OCI-LY3 (cell line): Measurements from ENCODE around the gene BAZ1B.

Source experiments
- H2AFZ ChIP-seq: fragments of 200-600, 300-600 bp; shearing (Covaris generic); 2 replicates; pipeline ENCODE4 v1.6.0; 2014; ENCODE audit warnings: antibody characterized with exemption, low read depth, low read length
- H3K27ac ChIP-seq: fragments of 200-600, 300-600 bp; sonication (generic); 2 replicates; pipeline ENCODE4 v1.5.1; 2014; ENCODE audit warnings: mild to moderate bottlenecking, low read length, moderate library complexity, mixed read lengths
- H3K27me3 ChIP-seq: fragments of 200-600, 300-600 bp; sonication (generic); 2 replicates; pipeline ENCODE4 v1.6.1; 2014; ENCODE audit warnings: low read depth, low read length, mixed read lengths
- H3K36me3 ChIP-seq: fragments of 200-600, 300-600 bp; sonication (generic); replicated peaks from 2 replicates; pipeline ENCODE3; 2014; ENCODE audit warnings: low read depth, low read length, mixed read lengths
- H3K4me1 ChIP-seq: fragments of 300-600, 200-600 bp; sonication (generic); 2 replicates; pipeline ENCODE4 v1.6.1; 2014; ENCODE audit warnings: low read length, mixed read lengths
- H3K4me2 ChIP-seq: fragments of 200-600, 300-600 bp; sonication (generic); 2 replicates; pipeline ENCODE4 v1.6.1; 2014; ENCODE audit warnings: low read length, mixed read lengths
- H3K4me3 ChIP-seq: fragments of 300-600, 200-600 bp; sonication (generic); 2 replicates; pipeline ENCODE4 v1.5.1; 2014; ENCODE audit warnings: antibody characterized with exemption, mild to moderate bottlenecking, low read length, moderate library complexity
- H3K79me2 ChIP-seq: fragments of 300-600, 200-600 bp; shearing (Covaris generic); 2 replicates; pipeline ENCODE4 v1.6.1; 2014; ENCODE audit warnings: mild to moderate bottlenecking, low read length, mixed read lengths
- H3K9ac ChIP-seq: fragments of 300-600, 200-600 bp; shearing (Covaris generic); 2 replicates; pipeline ENCODE4 v1.6.0; 2014; ENCODE audit warnings: mild to moderate bottlenecking, low read length, moderate library complexity
- H3K9me3 ChIP-seq: fragments of 200-600, 300-600 bp; shearing (Covaris generic); 2 replicates; pipeline ENCODE4 v1.6.1; 2014; ENCODE audit warnings: low read length, mixed read lengths; ENCODE audit not compliant: insufficient read depth
- H4K20me1 ChIP-seq: fragments of 200-600, 300-600 bp; sonication (generic); 2 replicates; pipeline ENCODE4 v1.6.1; 2016; ENCODE audit warnings: low read length, mixed read lengths; ENCODE audit not compliant: insufficient read depth
- EZH2phosphoT487 ChIP-seq: fragments of 200-600 bp; shearing (Covaris generic); IDR thresholded peaks from 2 replicates; pipeline ENCODE4 v1.6.1; 2018; ENCODE audit warnings: antibody characterized with exemption, mixed run types, low read depth
- TF ChIP-seq, protein P1 (sequence below): fragments of 200-600, 300-600 bp; sonication (generic); IDR thresholded peaks from 2 replicates; pipeline ENCODE4 v1.5.1; 2014; ENCODE audit warnings: antibody characterized with exemption, low read length, low read depth

Gene BAZ1B

DNA sequence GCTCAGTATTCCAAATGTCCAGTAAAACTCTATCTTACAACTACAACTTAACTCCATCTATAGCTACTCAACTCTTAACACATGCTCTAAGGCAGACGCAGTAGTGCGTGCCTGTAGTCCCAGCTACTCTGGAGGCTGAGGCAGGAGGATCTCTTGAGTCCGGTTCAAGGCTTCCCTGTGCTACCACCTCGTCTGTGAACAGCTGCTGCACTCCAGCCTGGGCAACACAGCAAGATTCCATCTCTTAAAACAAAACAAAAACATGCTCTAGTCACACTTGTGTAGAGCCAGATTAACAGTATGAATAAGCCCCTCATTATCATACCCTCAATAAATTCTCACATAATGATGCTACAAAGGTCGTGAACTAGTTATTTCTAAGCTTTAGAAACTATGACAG, 3.6 kb downstream of the BAZ1B start:
- Histone ChIP-seq H3K9ac (no peak overlapping the region), H3K4me1 (peaks cover 19% of the 10 kb centered on the region), H3K27ac (no peak overlapping the region), H3K9me3 (no peaks in the 10 kb centered on the region), H3K4me2 (peak overlapping the region; percentile 96; the same call in 1 of the 2 replicates), H3K4me3 (no peak overlapping the region), H2AFZ (no peak overlapping the region), H3K36me3 (peaks cover 49% of the 10 kb centered on the region), H3K27me3 (no peaks in the 10 kb centered on the region), H3K79me2 (peaks cover 90% of the 10 kb centered on the region), H4K20me1 (peaks cover 54% of the 10 kb centered on the region)
- TF ChIP-seq, protein P1, sequence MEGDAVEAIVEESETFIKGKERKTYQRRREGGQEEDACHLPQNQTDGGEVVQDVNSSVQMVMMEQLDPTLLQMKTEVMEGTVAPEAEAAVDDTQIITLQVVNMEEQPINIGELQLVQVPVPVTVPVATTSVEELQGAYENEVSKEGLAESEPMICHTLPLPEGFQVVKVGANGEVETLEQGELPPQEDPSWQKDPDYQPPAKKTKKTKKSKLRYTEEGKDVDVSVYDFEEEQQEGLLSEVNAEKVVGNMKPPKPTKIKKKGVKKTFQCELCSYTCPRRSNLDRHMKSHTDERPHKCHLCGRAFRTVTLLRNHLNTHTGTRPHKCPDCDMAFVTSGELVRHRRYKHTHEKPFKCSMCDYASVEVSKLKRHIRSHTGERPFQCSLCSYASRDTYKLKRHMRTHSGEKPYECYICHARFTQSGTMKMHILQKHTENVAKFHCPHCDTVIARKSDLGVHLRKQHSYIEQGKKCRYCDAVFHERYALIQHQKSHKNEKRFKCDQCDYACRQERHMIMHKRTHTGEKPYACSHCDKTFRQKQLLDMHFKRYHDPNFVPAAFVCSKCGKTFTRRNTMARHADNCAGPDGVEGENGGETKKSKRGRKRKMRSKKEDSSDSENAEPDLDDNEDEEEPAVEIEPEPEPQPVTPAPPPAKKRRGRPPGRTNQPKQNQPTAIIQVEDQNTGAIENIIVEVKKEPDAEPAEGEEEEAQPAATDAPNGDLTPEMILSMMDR: no peak
- TF ChIP-seq EZH2phosphoT487: no peak

DNA sequence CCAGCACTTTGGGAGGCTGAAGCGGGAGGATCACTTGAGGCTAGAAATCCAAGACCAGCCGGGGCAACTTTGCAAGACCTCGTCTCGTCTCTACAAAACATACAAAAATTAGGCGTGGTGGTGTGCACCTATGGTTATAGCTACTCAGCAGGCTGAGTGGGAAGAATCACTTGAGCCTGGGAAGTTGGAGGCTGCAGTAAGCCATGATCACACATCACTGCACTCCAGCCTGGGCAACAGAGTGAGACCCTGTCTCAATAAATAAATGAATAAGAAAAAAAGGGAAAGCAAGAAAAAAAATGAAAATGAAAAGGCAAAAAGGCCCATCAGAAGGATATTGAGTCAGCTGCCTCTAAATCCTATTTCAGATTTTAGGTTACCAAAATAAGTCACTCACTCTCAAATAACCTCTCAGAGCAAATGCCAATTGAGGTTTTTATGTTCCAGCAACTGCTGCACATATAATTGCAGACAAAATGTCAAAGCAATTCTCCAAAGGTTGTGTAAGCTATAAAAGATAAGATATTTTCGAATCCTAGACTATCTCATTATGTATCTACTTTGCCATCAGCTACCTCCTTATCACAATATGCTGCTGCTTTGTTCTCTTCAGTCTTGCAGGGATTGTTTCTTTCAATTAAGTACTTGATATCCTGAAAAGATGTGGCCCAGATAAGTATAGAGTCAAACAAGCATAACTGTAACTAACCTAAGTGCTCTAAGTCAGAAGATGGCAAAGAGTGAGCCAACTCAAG, 4.7 kb downstream of the BAZ1B start:
- no peaks in the 10 kb centered on the region for H3K27me3 ChIP-seq
- TF ChIP-seq, protein P1: no peak
- no peak for TF ChIP-seq EZH2phosphoT487
- no peak overlapping the region for H3K27ac ChIP-seq
- peaks cover 96% of the 10 kb centered on the region for H3K79me2 ChIP-seq
- peaks cover 19% of the 10 kb centered on the region for H3K4me1 ChIP-seq
- H3K9ac ChIP-seq: no peak overlapping the region
- H3K36me3 ChIP-seq: peaks cover 56% of the 10 kb centered on the region
- no peak overlapping the region for H3K4me2 ChIP-seq
- H3K9me3 ChIP-seq: no peaks in the 10 kb centered on the region
- H4K20me1 ChIP-seq: peaks cover 65% of the 10 kb centered on the region
- no peak overlapping the region for H3K4me3 ChIP-seq
- H2AFZ ChIP-seq: no peak overlapping the region

DNA sequence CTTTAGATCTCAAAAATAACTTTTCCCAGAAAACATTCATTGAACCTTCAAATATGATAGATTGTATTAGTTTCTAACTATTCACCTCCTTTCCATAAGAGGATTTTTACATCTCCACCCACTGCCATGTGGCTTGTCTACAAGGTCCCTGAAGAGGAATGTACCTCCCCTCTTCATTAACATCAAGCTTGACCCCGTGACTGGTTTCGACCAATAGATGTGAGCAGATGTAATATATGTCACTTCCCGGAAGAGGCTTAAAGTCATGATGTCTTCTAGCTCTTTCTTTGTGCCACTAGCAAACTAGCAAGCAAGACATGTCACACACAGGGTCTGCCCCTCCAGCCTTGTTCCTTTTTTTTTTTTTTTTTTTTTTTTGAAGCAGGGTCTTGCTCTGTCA, 6.9 kb downstream of the BAZ1B start:
- Histone ChIP-seq H3K4me2 (no peak overlapping the region), H4K20me1 (peaks cover 70% of the 10 kb centered on the region)
- TF ChIP-seq EZH2phosphoT487: no peak
- TF ChIP-seq, protein P1: no peak

DNA sequence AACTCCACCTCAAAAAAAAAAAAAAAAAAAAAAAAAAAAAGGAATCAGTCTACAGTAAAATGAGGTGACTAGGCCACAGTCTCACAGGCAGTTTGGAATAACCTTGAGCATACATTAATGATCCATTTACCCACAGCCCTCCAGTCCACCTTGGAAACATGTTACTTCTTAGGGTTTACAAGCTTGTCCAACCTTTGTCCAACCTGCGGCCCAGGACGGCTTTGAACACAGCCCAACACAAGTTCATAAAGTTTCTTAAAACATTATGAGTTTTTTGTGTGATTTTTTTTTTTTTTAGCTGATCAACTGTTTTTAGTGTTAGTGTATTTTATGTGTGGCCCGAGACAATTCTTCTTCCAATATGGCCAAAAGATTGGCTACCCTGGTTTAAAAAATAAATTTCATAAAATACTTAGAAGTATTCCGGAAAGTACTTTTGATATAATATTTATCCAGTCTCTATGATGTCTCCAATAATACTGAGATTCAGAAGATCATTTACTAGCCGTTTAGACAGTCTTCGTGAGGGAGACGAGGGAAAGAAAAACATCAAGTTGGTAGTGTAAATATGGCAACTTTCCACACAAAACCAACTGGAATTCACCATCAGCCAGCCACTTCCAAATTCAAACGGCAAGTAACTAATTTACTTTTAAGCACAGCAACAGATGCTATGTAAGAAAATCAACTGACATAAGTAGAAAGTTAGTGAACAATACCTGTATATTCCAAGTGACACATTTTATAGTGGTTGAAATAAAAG, 9.9 kb downstream of the BAZ1B start:
- Histone ChIP-seq H3K79me2 (peaks cover 91% of the 10 kb centered on the region), H3K27me3 (no peaks in the 10 kb centered on the region), H3K9ac (no peak overlapping the region), H3K36me3 (peaks cover 56% of the 10 kb centered on the region), H2AFZ (no peak overlapping the region), H3K4me3 (no peak overlapping the region), H3K4me1 (no peaks in the 10 kb centered on the region), H4K20me1 (peaks cover 48% of the 10 kb centered on the region), H3K4me2 (no peak overlapping the region), H3K27ac (no peak overlapping the region), H3K9me3 (no peaks in the 10 kb centered on the region)
- TF ChIP-seq, protein P1: no peak
- no peak for TF ChIP-seq EZH2phosphoT487

More for the DNA sequence above, 6.9 kb downstream of the BAZ1B start:
- Histone ChIP-seq H2AFZ (no peak overlapping the region), H3K4me1 (peaks cover 16% of the 10 kb centered on the region), H3K27ac (no peak overlapping the region), H3K27me3 (no peaks in the 10 kb centered on the region), H3K9ac (no peak overlapping the region), H3K9me3 (no peaks in the 10 kb centered on the region), H3K4me3 (no peak overlapping the region), H3K36me3 (peaks cover 63% of the 10 kb centered on the region), H3K79me2 (peaks cover 100% of the 10 kb centered on the region)
